ACC112 (cell line): Measurements from ENCODE around the gene ARL6IP5.

Experiments used
- H2AFZ ChIP-seq: fragments of 200-600 bp; sonication (generic); one replicate; pipeline ENCODE4 v1.6.0; 2017; ENCODE audit warnings: antibody characterized with exemption, low read length; ENCODE audit not compliant: unreplicated experiment
- H3K27ac ChIP-seq: fragments of 200-600 bp; sonication (generic); 2 replicates; pipeline ENCODE4 v1.5.1; 2014; ENCODE audit warnings: low read depth, mild to moderate bottlenecking, antibody characterized with exemption, low read length, moderate library complexity
- H3K27me3 ChIP-seq: fragments of 200-600 bp; sonication (generic); 2 replicates; pipeline ENCODE4 v1.6.1; 2014; ENCODE audit warnings: mild to moderate bottlenecking, antibody characterized with exemption, low read length, moderate library complexity, mixed read lengths; ENCODE audit not compliant: insufficient read depth
- H3K36me3 ChIP-seq: fragments of 200-600 bp; sonication (generic); 2 replicates; pipeline ENCODE4 v1.6.1; 2016; ENCODE audit warnings: mild to moderate bottlenecking, antibody characterized with exemption, low read length, moderate library complexity, mixed read lengths; ENCODE audit not compliant: insufficient read depth
- H3K4me1 ChIP-seq: fragments of 200-600 bp; sonication (generic); one replicate; pipeline ENCODE4 v1.6.1; 2016; ENCODE audit warnings: low read length, mixed read lengths; ENCODE audit not compliant: insufficient read depth, unreplicated experiment, control insufficient read depth
- H3K4me3 ChIP-seq: fragments of 200-600 bp; sonication (generic); 2 replicates; pipeline ENCODE4 v1.5.1; 2014; ENCODE audit warnings: mild to moderate bottlenecking, low read depth, low read length
- H3K79me2 ChIP-seq: fragments of 200-600 bp; sonication (generic); one replicate; pipeline ENCODE4 v1.6.0; 2016; ENCODE audit warnings: low read length; ENCODE audit not compliant: control insufficient read depth, unreplicated experiment, insufficient read depth

ARL6IP5 gene, protein sequence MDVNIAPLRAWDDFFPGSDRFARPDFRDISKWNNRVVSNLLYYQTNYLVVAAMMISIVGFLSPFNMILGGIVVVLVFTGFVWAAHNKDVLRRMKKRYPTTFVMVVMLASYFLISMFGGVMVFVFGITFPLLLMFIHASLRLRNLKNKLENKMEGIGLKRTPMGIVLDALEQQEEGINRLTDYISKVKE

GRCh38 chr3:69084326-69085167 lies at the start of gene ARL6IP5:
Gene ARL6IP5, plus strand, starts transcription at chr3:69084937. Its CDS starts 111 bp downstream, at chr3:69085048.
- Histone ChIP-seq H3K27me3 (no peaks in the 10 kb centered on the region), H3K36me3 (peaks cover 7% of the 10 kb centered on the region; the same call in 1 of the 2 replicates), H3K79me2 (peaks cover 45% of the 10 kb centered on the region), H3K4me3 (peak within 1 kb of the TSS; percentile 95), H2AFZ (peak within 1 kb of the TSS; percentile 89), H3K4me1 (peaks cover 56% of the 10 kb centered on the region), H3K27ac (peak within 1 kb of the TSS; percentile 94)

DNA sequence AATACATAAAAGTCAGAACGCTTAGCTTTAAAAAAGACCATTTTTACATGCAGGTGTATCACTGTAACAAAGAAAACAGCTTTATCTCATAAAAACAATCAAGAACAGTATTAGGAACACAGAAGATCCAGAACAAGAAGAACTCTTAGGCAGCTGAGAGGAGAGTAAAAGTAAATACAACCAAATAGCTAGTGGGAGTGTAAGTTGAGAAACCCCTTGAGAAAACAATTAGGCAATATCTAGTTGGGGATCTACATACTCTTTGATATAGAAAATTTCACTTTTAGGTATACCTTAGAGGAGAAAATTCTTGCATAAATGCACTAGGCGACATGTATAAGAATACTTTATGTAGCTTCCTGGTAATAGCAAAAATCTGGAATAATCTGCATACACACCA lies 40.1 kb upstream of the ARL6IP5 start:
- Histone ChIP-seq H3K27ac (no peak overlapping the region), H3K79me2 (peaks cover 35% of the 10 kb centered on the region), H3K4me3 (no peak overlapping the region), H3K4me1 (peaks cover 27% of the 10 kb centered on the region), H3K27me3 (no peaks in the 10 kb centered on the region), H2AFZ (no peak overlapping the region), H3K36me3 (peaks cover 42% of the 10 kb centered on the region)

GRCh38 chr3:69048990-69049389 lies 35.7 kb upstream of the ARL6IP5 start:
- peaks cover 39% of the 10 kb centered on the region for H3K4me1 ChIP-seq
- peaks cover 24% of the 10 kb centered on the region for H3K36me3 ChIP-seq
- no peaks in the 10 kb centered on the region for H3K27me3 ChIP-seq
- no peak overlapping the region; the same call in 1 of the 2 replicates for H3K4me3 ChIP-seq
- no peak overlapping the region for H3K27ac ChIP-seq
- H2AFZ ChIP-seq, result no peak overlapping the region
- H3K79me2 ChIP-seq, result peaks cover 60% of the 10 kb centered on the region

- H3K36me3 ChIP-seq, result peaks cover 25% of the 10 kb centered on the region
- H3K4me3 ChIP-seq, result peak within 1 kb of the TSS; percentile 86
- peak within 1 kb of the TSS; percentile 88 for H2AFZ ChIP-seq
- no peaks in the 10 kb centered on the region for H3K27me3 ChIP-seq
- peaks cover 30% of the 10 kb centered on the region for H3K4me1 ChIP-seq
- H3K79me2 ChIP-seq, result peaks cover 50% of the 10 kb centered on the region
- peak within 1 kb of the TSS; percentile 82 for H3K27ac ChIP-seq
These were observed 32.8 kb upstream of the ARL6IP5 start, which contains the start of gene TMF1 for GRCh38 chr3:69051756-69052471. Gene TMF1, minus strand, starts transcription at chr3:69052333. Its CDS starts 247 bp downstream, at chr3:69052086.

DNA sequence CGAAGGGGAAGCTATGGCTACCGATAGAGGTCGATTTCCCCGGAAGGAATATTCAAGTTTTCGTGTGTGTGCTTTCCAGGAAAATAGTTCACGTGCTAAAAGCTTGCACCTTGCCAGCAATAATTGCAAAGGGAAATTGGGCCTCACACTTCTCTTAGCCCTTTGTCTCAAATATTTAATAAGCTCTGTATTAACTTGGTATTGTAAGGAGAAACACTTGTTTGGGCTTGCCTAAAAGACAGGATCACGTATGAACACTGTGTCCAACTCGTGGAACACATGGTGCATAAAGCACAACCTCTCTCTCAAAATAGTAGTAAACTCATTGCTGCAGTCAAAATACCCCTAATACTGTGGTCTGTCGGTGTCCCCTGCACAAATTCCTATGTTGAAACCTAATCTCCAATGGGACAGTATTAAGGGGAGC lies 32.3 kb upstream of the ARL6IP5 start:
- no peaks in the 10 kb centered on the region for H3K27me3 ChIP-seq
- peaks cover 25% of the 10 kb centered on the region for H3K4me1 ChIP-seq
- peaks cover 44% of the 10 kb centered on the region for H3K79me2 ChIP-seq
- peak overlapping the region; percentile 88 for H2AFZ ChIP-seq
- peak overlapping the region; percentile 82 for H3K27ac ChIP-seq
- H3K4me3 ChIP-seq, result peak overlapping the region; percentile 86
- peaks cover 25% of the 10 kb centered on the region for H3K36me3 ChIP-seq

GRCh38 chr3:69058180-69058946 lies 26.4 kb upstream of the ARL6IP5 start:
- no peak overlapping the region for H3K4me3 ChIP-seq
- H2AFZ ChIP-seq, result no peak overlapping the region
- no peaks in the 10 kb centered on the region for H3K27me3 ChIP-seq
- H3K27ac ChIP-seq, result no peak overlapping the region
- H3K36me3 ChIP-seq, result peaks cover 46% of the 10 kb centered on the region
- no peaks in the 10 kb centered on the region for H3K79me2 ChIP-seq
- H3K4me1 ChIP-seq, result no peaks in the 10 kb centered on the region

- Histone ChIP-seq H3K79me2 (no peaks in the 10 kb centered on the region), H3K4me3 (no peak overlapping the region), H2AFZ (no peak overlapping the region), H3K4me1 (no peaks in the 10 kb centered on the region), H3K36me3 (peaks cover 46% of the 10 kb centered on the region), H3K27ac (no peak overlapping the region), H3K27me3 (no peaks in the 10 kb centered on the region)
These were observed 25.9 kb upstream of the ARL6IP5 start for GRCh38 chr3:69058947-69059224.

- H3K27ac ChIP-seq, result no peak overlapping the region
- peaks cover 52% of the 10 kb centered on the region for H3K36me3 ChIP-seq
- no peak overlapping the region for H2AFZ ChIP-seq
- no peaks in the 10 kb centered on the region for H3K79me2 ChIP-seq
- H3K4me1 ChIP-seq, result no peaks in the 10 kb centered on the region
- H3K4me3 ChIP-seq, result no peak overlapping the region
- H3K27me3 ChIP-seq, result no peaks in the 10 kb centered on the region
These were observed 25.0 kb upstream of the ARL6IP5 start for GRCh38 chr3:69059688-69060087.

- H3K79me2 ChIP-seq, result no peaks in the 10 kb centered on the region
- H3K4me1 ChIP-seq, result no peaks in the 10 kb centered on the region
- H3K27ac ChIP-seq, result no peak overlapping the region
- peaks cover 38% of the 10 kb centered on the region for H3K36me3 ChIP-seq
- no peaks in the 10 kb centered on the region for H3K27me3 ChIP-seq
- no peak overlapping the region for H3K4me3 ChIP-seq
- H2AFZ ChIP-seq, result no peak overlapping the region
These were observed 21.1 kb upstream of the ARL6IP5 start for GRCh38 chr3:69063636-69064035.

- peaks cover 34% of the 10 kb centered on the region for H3K36me3 ChIP-seq
- H2AFZ ChIP-seq, result no peak overlapping the region
- H3K4me1 ChIP-seq, result no peaks in the 10 kb centered on the region
- no peak overlapping the region for H3K27ac ChIP-seq
- no peaks in the 10 kb centered on the region for H3K79me2 ChIP-seq
- no peak overlapping the region for H3K4me3 ChIP-seq
- H3K27me3 ChIP-seq, result no peaks in the 10 kb centered on the region
These were observed 19.3 kb upstream of the ARL6IP5 start for GRCh38 chr3:69065318-69065964.
